ENCODE data around the gene ANO1. TPM values are rescaled to one million over a fixed set of nuclear protein-coding genes. Genes with fewer than 3 reads are reported as not detected.

Gene ANO1
- total RNA-seq, 1 donor from 2014 or later, result 244 TPM

DNA sequence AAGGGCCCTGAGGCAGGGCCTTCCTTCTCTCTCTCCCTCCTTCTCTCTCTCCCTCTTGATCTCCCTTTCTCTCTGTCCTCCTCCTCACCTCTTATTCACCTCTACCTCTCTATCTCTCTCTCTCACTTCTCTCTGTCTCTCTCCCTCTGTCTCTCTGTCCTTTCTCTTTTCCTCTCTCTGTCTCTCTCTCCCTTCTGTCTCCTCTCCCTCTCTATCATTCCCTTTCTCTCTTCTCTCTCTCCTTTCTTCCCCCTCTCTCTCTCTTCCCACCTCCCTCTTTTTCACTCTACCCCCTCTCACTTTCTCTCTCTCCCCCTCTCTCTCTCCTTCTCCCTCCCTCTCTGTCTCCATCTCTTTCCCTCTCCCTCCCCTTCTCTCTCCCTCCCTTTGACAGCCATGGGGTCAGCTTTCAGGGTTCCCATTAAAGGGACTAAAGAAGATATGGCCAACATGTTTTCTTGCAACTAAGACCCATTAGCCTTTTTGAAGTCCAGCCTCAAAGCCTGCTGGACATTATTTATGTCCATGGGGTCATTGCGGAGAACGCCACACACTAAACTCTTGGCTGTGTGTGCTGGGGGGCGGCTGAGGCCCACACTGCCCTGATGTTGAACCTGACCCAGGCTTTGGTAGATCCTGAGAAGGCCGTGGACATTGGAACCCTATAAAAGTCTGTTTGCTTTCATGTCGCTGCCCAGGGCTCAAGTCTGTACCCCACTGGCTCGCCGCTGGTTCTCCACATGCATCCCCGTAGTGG, 15.0 kb downstream of the ANO1 start:
- intact Hi-C loops (cut with DNase I), result no loop called here
- H3K36me3 ChIP-seq, result peaks cover 0 to 11% of the 10 kb centered on the region in 2 donors
- H3K27ac ChIP-seq, result peak overlapping the region; percentile 45 to 67
- TF ChIP-seq, protein P1, sequence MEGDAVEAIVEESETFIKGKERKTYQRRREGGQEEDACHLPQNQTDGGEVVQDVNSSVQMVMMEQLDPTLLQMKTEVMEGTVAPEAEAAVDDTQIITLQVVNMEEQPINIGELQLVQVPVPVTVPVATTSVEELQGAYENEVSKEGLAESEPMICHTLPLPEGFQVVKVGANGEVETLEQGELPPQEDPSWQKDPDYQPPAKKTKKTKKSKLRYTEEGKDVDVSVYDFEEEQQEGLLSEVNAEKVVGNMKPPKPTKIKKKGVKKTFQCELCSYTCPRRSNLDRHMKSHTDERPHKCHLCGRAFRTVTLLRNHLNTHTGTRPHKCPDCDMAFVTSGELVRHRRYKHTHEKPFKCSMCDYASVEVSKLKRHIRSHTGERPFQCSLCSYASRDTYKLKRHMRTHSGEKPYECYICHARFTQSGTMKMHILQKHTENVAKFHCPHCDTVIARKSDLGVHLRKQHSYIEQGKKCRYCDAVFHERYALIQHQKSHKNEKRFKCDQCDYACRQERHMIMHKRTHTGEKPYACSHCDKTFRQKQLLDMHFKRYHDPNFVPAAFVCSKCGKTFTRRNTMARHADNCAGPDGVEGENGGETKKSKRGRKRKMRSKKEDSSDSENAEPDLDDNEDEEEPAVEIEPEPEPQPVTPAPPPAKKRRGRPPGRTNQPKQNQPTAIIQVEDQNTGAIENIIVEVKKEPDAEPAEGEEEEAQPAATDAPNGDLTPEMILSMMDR (IDR thresholded peaks at IDR 0.05), result no peak
- no peak for DNase-seq (ENCODE audit: low spot score in 2 of 2)
- no peaks in the 10 kb centered on the region for H3K9me3 ChIP-seq
- H3K4me1 ChIP-seq, result peaks cover 0 to 27% of the 10 kb centered on the region in 2 donors
- no peaks in the 10 kb centered on the region for H3K27me3 ChIP-seq
- H3K4me3 ChIP-seq, result no peak overlapping the region

DNA sequence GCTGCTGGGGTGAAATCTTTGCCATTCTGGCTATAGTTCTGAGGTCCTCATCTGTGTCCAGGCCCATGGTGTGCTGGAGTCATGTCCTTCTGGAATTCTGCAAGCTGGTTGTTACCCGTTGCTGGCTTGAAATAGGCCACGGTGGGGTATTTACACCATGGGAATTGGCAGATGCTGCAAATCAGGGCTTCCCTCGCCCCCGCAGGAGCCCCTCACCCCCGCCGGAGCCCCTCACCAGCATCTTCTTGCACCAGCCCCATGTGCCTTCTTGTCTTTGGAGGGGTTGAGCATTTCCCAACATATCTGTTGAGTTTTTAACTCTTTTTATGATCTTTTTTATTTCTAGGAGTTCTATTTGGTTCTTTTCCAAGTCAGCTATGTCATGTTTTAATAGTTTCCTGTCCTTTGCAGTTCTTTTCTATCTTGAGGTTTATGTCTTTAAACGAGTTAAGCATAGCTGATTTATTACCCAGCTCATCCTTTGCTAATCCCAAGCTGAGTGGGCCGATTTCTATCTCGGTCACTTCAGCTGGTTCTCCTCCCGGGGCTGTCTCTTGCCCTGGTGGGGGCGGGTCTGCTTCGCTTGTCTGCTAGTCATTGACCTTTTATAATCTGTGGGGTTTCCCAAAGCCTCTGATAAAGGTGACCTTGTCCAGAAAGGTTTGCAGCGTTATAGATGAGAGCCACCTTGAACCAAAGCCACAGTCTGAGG, 17.6 kb downstream of the ANO1 start:
- no peak for DNase-seq (ENCODE audit: low spot score in 2 of 2)
- no peaks in the 10 kb centered on the region for H3K9me3 ChIP-seq
- H3K4me3 ChIP-seq, result no peak overlapping the region
- H3K4me1 ChIP-seq, result peaks cover 0 to 43% of the 10 kb centered on the region in 2 donors
- peaks cover 0 to 11% of the 10 kb centered on the region in 2 donors for H3K36me3 ChIP-seq
- no peaks in the 10 kb centered on the region for H3K27me3 ChIP-seq
- peak overlapping the region; percentile 74 to 78 for H3K27ac ChIP-seq
- intact Hi-C loops (cut with DNase I), result no loop called here
- TF ChIP-seq, protein P1 (IDR thresholded peaks at IDR 0.05), result no peak

DNA sequence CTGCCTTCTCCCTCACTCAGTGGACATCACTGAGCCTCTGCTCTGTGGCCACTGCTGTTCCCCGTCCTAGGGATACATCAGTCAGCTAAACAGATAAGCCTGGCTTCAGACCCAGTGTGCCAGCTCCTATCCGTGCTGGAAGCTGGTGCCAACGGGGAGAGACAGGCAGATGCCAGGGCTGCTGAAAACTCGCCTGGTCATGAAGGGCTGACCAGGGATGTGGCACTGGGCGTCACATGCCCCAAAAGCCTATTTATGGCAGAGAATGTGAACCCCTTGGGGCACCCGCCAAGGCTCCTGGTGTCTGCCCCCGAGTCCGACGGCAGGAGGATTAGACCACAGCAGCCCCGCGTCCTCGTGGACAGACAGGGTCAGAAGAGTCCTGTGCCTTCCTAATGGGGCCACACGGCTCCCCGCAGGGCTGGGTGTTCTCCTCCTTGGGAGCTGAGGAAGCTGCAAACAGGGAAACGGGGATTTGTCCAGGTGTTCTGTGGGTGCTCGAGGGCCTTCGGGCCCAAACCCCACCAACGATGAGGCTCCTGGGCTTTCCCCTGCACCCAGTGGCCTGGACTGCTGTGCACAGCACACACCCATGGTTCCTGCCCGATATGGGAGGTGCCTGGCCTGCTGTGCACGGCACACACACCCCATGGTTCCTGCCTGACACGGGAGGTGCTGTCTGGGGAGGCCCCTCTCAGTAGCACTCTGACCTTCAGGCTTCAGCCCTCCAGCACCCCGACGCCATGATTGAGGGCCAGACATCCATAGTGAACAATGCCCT, 19.9 kb downstream of the ANO1 start:
- intact Hi-C loops (cut with DNase I), result loop anchor here (2.0 kb wide), 1 partner anchor 19 kb away; the partner anchor contains the start of gene ANO1
- TF ChIP-seq, protein P1 (IDR thresholded peaks at IDR 0.05), result no peak
- peaks cover 0 to 43% of the 10 kb centered on the region in 2 donors for H3K4me1 ChIP-seq
- peak overlapping the region; percentile 74 to 78 for H3K27ac ChIP-seq
- H3K36me3 ChIP-seq, result peaks cover 0 to 13% of the 10 kb centered on the region in 2 donors
- no peak for DNase-seq (ENCODE audit: low spot score in 2 of 2)
- H3K27me3 ChIP-seq, result no peaks in the 10 kb centered on the region
- no peaks in the 10 kb centered on the region for H3K9me3 ChIP-seq
- no peak overlapping the region for H3K4me3 ChIP-seq

DNA sequence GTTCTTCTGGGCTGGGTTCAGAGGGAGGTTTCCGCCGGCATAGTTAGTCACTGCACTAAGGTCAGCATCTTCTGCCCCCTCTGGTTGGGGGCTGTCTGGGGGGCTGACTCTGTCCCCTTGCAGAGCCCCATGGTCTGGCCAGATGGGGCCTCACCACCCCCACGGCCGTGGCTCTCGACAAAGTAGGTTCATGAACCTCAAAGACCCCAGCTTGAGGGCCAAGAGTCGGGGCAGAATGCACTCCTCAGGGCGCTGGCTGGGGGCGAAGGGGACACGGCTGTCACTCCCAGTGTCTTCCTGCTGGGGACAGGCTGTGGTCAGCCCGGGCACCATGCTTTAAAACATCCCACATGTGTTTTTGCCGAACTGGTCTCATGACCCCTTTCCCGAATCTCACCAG, 20.8 kb downstream of the ANO1 start:
- Histone ChIP-seq H3K4me3 (no peak overlapping the region), H3K36me3 (peaks cover 0 to 17% of the 10 kb centered on the region in 2 donors), H3K4me1 (peaks cover 7 to 53% of the 10 kb centered on the region in 2 donors), H3K27me3 (no peaks in the 10 kb centered on the region), H3K9me3 (no peaks in the 10 kb centered on the region), H3K27ac (peak overlapping the region; percentile 74 to 78)
- TF ChIP-seq, protein P1 (IDR thresholded peaks at IDR 0.05), result no peak
- intact Hi-C loops (cut with DNase I), result loop anchor here (2.0 kb wide), 1 partner anchor 20 kb away; the partner anchor contains the start of gene ANO1
- DNase-seq (ENCODE audit: low spot score in 2 of 2), result no peak

DNA sequence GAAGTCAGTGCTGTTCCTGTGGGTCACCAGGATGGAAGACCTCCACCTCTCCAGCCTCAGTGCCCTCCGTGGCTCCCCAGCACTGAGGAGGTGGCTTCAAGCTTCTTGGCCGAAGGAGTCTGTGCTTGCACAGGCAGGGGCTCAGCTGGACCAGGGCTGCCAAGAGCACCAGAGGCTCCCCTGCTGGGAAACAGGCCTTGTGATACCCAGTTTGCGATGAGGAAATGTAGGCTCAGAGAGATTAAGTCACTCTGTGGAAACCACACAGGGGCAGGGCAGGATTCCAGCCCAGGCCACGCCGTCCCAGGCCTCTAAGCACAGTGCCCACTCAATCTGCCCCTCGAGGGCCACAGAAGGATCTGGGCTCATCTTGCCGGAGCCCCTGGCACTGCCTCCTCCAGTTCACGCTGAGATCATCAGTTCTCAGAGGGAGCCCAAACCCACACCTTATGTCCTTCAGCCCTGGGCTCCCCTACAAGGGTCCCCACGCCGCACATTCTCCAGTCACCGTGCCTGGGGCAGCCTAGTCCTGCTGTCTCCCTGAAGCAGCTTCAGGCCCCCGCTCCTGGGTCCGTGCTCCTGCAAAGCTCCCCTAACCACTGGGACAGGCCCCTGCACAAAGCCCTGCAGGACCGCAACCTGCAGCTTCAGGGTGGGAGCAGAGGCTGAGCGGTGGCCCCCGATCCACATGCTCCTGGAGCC, 21.6 kb downstream of the ANO1 start:
- intact Hi-C loops (cut with DNase I), result loop anchor here (2.0 kb wide), 1 partner anchor 21 kb away; the partner anchor contains the start of gene ANO1
- no peaks in the 10 kb centered on the region for H3K9me3 ChIP-seq
- H3K27me3 ChIP-seq, result no peaks in the 10 kb centered on the region
- DNase-seq (ENCODE audit: low spot score in 2 of 2), result no peak
- peak overlapping the region; percentile 74 to 78 for H3K27ac ChIP-seq
- H3K36me3 ChIP-seq, result peaks cover 0 to 13% of the 10 kb centered on the region in 2 donors
- TF ChIP-seq, protein P1 (IDR thresholded peaks at IDR 0.05), result no peak
- H3K4me3 ChIP-seq, result no peak overlapping the region
- peaks cover 11 to 61% of the 10 kb centered on the region in 2 donors for H3K4me1 ChIP-seq

All from ascending aorta (tissue), 2 donors.